OCI-LY1 (cell line): ENCODE measurements around the gene GUCY1A2.

Experiments used
- EZH2 ChIP-seq: fragments of 200-600 bp; sonication (generic), shearing (Covaris generic); IDR thresholded peaks from 2 replicates; pipeline ENCODE4 v1.8.0; 2017; ENCODE audit warnings: borderline replicate concordance, mixed run types, mild to moderate bottlenecking, antibody characterized with exemption, low read length, moderate library complexity, mixed read lengths
- TF ChIP-seq, protein P1 (sequence below): fragments of 200-600 bp; sonication (generic), shearing (Covaris generic); IDR thresholded peaks from 2 replicates; pipeline ENCODE4 v1.5.1; 2017; ENCODE audit warnings: mild to moderate bottlenecking, antibody characterized with exemption, low read length, moderate library complexity, mixed read lengths

GRCh38 chr11:106986261-106986660 lies 32.0 kb downstream of the GUCY1A2 start:
- no peak for TF ChIP-seq EZH2
- TF ChIP-seq, protein P1, sequence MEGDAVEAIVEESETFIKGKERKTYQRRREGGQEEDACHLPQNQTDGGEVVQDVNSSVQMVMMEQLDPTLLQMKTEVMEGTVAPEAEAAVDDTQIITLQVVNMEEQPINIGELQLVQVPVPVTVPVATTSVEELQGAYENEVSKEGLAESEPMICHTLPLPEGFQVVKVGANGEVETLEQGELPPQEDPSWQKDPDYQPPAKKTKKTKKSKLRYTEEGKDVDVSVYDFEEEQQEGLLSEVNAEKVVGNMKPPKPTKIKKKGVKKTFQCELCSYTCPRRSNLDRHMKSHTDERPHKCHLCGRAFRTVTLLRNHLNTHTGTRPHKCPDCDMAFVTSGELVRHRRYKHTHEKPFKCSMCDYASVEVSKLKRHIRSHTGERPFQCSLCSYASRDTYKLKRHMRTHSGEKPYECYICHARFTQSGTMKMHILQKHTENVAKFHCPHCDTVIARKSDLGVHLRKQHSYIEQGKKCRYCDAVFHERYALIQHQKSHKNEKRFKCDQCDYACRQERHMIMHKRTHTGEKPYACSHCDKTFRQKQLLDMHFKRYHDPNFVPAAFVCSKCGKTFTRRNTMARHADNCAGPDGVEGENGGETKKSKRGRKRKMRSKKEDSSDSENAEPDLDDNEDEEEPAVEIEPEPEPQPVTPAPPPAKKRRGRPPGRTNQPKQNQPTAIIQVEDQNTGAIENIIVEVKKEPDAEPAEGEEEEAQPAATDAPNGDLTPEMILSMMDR = no peak
